Mesendoderm (in vitro differentiated cells): ENCODE data around the gene MMP28. TPM values are rescaled to one million over a fixed set of nuclear protein-coding genes. Genes with fewer than 3 reads are reported as not detected.

Experiments
- DNase-seq: peaks from one replicate; pipeline ENCODE4 v3.0.0; 2013
- H2AK5ac ChIP-seq: 2 replicates; pipeline ENCODE4 v1.6.1; 2013; ENCODE audit warnings: low read length, inconsistent platforms
- H2BK120ac ChIP-seq: 2 replicates; pipeline ENCODE4 v1.6.1; 2013; ENCODE audit warnings: low read depth, mild to moderate bottlenecking, low read length, moderate library complexity, mixed read lengths
- H2BK15ac ChIP-seq: replicated peaks from 2 replicates; pipeline ENCODE4 v1.6.1; 2013; ENCODE audit warnings: low read depth, mild to moderate bottlenecking, moderate library complexity
- H2BK5ac ChIP-seq: 2 replicates; pipeline ENCODE4 v1.6.1; 2013; ENCODE audit warnings: low read length, inconsistent platforms
- H3K18ac ChIP-seq: 2 replicates; pipeline ENCODE4 v1.6.1; 2013; ENCODE audit warnings: mild to moderate bottlenecking, low read length, mixed read lengths
- H3K23ac ChIP-seq: one replicate; pipeline ENCODE4 v1.6.1; 2013; ENCODE audit warnings: low read length
- H3K27ac ChIP-seq: 2 replicates; pipeline ENCODE4 v1.5.1; 2013; ENCODE audit warnings: low read depth, mild to moderate bottlenecking, inconsistent platforms, low read length, moderate library complexity
- H3K27me3 ChIP-seq: 2 replicates; pipeline ENCODE4 v1.6.1; 2013; ENCODE audit warnings: low read length, control low read depth, mild to moderate bottlenecking, inconsistent platforms; ENCODE audit not compliant: insufficient read depth, poor library complexity
- H3K36me3 ChIP-seq: 2 replicates; pipeline ENCODE4 v1.6.1; 2013; ENCODE audit warnings: low read length, inconsistent platforms; ENCODE audit not compliant: control insufficient read depth, insufficient read depth
- H3K4ac ChIP-seq: one replicate; pipeline ENCODE4 v1.6.1; 2013; ENCODE audit warnings: low read depth, mild to moderate bottlenecking, low read length, moderate library complexity
- H3K4me1 ChIP-seq: 2 replicates; pipeline ENCODE4 v1.6.1; 2013; ENCODE audit warnings: low read depth, low read length, inconsistent platforms; ENCODE audit not compliant: control insufficient read depth
- H3K4me2 ChIP-seq: 2 replicates; pipeline ENCODE4 v1.6.1; 2013; ENCODE audit warnings: low read length
- H3K4me3 ChIP-seq: 2 replicates; pipeline ENCODE4 v1.5.1; 2013; ENCODE audit warnings: mild to moderate bottlenecking, low read length
- H3K56ac ChIP-seq: one replicate; pipeline ENCODE4 v1.6.1; 2013; ENCODE audit warnings: low read length
- H3K79me1 ChIP-seq: 2 replicates; pipeline ENCODE4 v1.6.1; 2013; ENCODE audit warnings: low read length, inconsistent platforms
- H3K79me2 ChIP-seq: 2 replicates; pipeline ENCODE4 v1.6.1; 2013; ENCODE audit warnings: mild to moderate bottlenecking, low read length; ENCODE audit not compliant: control insufficient read depth, insufficient read depth
- H3K9ac ChIP-seq: 2 replicates; pipeline ENCODE4 v1.6.1; 2013; ENCODE audit warnings: low read length, inconsistent platforms
- H4K5ac ChIP-seq: one replicate; pipeline ENCODE4 v1.6.1; 2013; ENCODE audit warnings: low read length
- H4K8ac ChIP-seq: one replicate; pipeline ENCODE4 v1.6.1; 2013; ENCODE audit warnings: low read depth, mild to moderate bottlenecking, control low read depth, low read length, moderate library complexity
- WGBS: extraction: QIAGEN DNeasy Blood & Tissue Kit; methylation state at CpG from one replicate; pipeline ENCODE4 v1.1.7; 2013; ENCODE audit warnings: low lambda C conversion rate, missing lambda C conversion rate; ENCODE audit not compliant: insufficient coverage; ENCODE audit errors: extremely low coverage; 5-methylcytosine and 5-hydroxymethylcytosine counted together
- polyA plus RNA-seq, 2 experiments: library from polyadenylated mRNA; stranded (reverse); fragments of 200-250 nt; gene quantifications; one replicate each; pipeline ENCODE4 v1.2.3, GENCODE V29; 2013

Gene MMP28
- not detected for polyA plus RNA-seq (2013, experiment 1 of 2)
- not detected for polyA plus RNA-seq (2013, experiment 2 of 2)

GRCh38 chr17:35795007-35795870 is at the start of gene MMP28:
Gene MMP28, minus strand, starts transcription at chr17:35795641. Its CDS starts 264 bp downstream, at chr17:35795377.
- Histone ChIP-seq H3K27me3 (peaks cover 28% of the 10 kb centered on the region), H2BK120ac (no peak within 1 kb of the TSS), H3K4me1 (no peaks in the 10 kb centered on the region), H3K23ac (no peak within 1 kb of the TSS), H2BK5ac (no peak within 1 kb of the TSS), H3K18ac (no peak within 1 kb of the TSS), H3K27ac (no peak within 1 kb of the TSS), H3K79me1 (no peaks in the 10 kb centered on the region), H3K36me3 (no peaks in the 10 kb centered on the region), H3K4me2 (peak within 1 kb of the TSS; percentile 81), H4K8ac (no peak within 1 kb of the TSS), H3K4me3 (peak within 1 kb of the TSS; percentile 30), H4K5ac (no peak within 1 kb of the TSS), H2BK15ac (no peak within 1 kb of the TSS), H3K9ac (peak within 1 kb of the TSS; percentile 40), H2AK5ac (no peak within 1 kb of the TSS), H3K4ac (no peak within 1 kb of the TSS), H3K56ac (peak within 1 kb of the TSS; percentile 51), H3K79me2 (no peaks in the 10 kb centered on the region)
- no peak for DNase-seq
- WGBS = no CpG with 5 or more reads among the region's 89 CpGs

GRCh38 chr17:35844547-35844946 is 49.1 kb upstream of the MMP28 start:
- no peak overlapping the region for H3K23ac ChIP-seq
- no peak overlapping the region for H2BK5ac ChIP-seq
- H3K36me3 ChIP-seq = peaks cover 11% of the 10 kb centered on the region
- no peaks in the 10 kb centered on the region for H3K79me2 ChIP-seq
- H3K4me2 ChIP-seq = no peak overlapping the region
- no peak overlapping the region for H2BK15ac ChIP-seq
- H3K4ac ChIP-seq = no peak overlapping the region
- no peak overlapping the region for H3K9ac ChIP-seq
- no peaks in the 10 kb centered on the region for H3K79me1 ChIP-seq
- H2BK120ac ChIP-seq = no peak overlapping the region
- no peak overlapping the region for H4K8ac ChIP-seq
- H2AK5ac ChIP-seq = no peak overlapping the region
- WGBS = 100% methylated on average over 4 of the region's 19 CpGs
- H3K27ac ChIP-seq = no peak overlapping the region
- no peak overlapping the region for H3K18ac ChIP-seq
- H3K56ac ChIP-seq = no peak overlapping the region
- H3K4me3 ChIP-seq = no peak overlapping the region
- H3K4me1 ChIP-seq = no peaks in the 10 kb centered on the region
- DNase-seq = no peak
- H4K5ac ChIP-seq = no peak overlapping the region
- no peaks in the 10 kb centered on the region for H3K27me3 ChIP-seq

GRCh38 chr17:35843698-35844097 is 48.3 kb upstream of the MMP28 start:
- Histone ChIP-seq H3K18ac (no peak overlapping the region), H3K4me2 (no peak overlapping the region), H2AK5ac (no peak overlapping the region), H3K4me1 (no peaks in the 10 kb centered on the region), H2BK5ac (no peak overlapping the region), H4K8ac (no peak overlapping the region), H3K79me2 (no peaks in the 10 kb centered on the region), H3K27ac (no peak overlapping the region), H3K9ac (no peak overlapping the region), H2BK15ac (no peak overlapping the region), H3K36me3 (peaks cover 11% of the 10 kb centered on the region), H3K27me3 (no peaks in the 10 kb centered on the region), H4K5ac (no peak overlapping the region), H2BK120ac (no peak overlapping the region), H3K4ac (no peak overlapping the region), H3K56ac (no peak overlapping the region), H3K23ac (no peak overlapping the region), H3K79me1 (no peaks in the 10 kb centered on the region), H3K4me3 (no peak overlapping the region)
- WGBS = no CpG with 5 or more reads among the region's 2 CpGs
- no peak for DNase-seq

GRCh38 chr17:35842239-35842638 is 46.8 kb upstream of the MMP28 start:
- H3K4me2 ChIP-seq = no peak overlapping the region
- H3K4me1 ChIP-seq = no peaks in the 10 kb centered on the region
- no peak overlapping the region for H3K18ac ChIP-seq
- no CpG with 5 or more reads among the region's 5 CpGs for WGBS
- H3K4ac ChIP-seq = no peak overlapping the region
- no peak overlapping the region for H2AK5ac ChIP-seq
- no peak overlapping the region for H2BK120ac ChIP-seq
- no peak overlapping the region for H3K9ac ChIP-seq
- no peak overlapping the region for H3K23ac ChIP-seq
- H3K56ac ChIP-seq = no peak overlapping the region
- H4K5ac ChIP-seq = no peak overlapping the region
- no peak overlapping the region for H2BK5ac ChIP-seq
- no peak overlapping the region for H3K27ac ChIP-seq
- no peak for DNase-seq
- peaks cover 9% of the 10 kb centered on the region for H3K36me3 ChIP-seq
- H4K8ac ChIP-seq = no peak overlapping the region
- H3K4me3 ChIP-seq = no peak overlapping the region
- no peak overlapping the region for H2BK15ac ChIP-seq
- H3K79me1 ChIP-seq = no peaks in the 10 kb centered on the region
- no peaks in the 10 kb centered on the region for H3K27me3 ChIP-seq
- H3K79me2 ChIP-seq = no peaks in the 10 kb centered on the region

- no peak overlapping the region for H2BK5ac ChIP-seq
- H2AK5ac ChIP-seq = no peak overlapping the region
- H4K5ac ChIP-seq = no peak overlapping the region
- WGBS = no CpG with 5 or more reads among the region's 4 CpGs
- H3K4ac ChIP-seq = no peak overlapping the region
- H3K27ac ChIP-seq = no peak overlapping the region
- no peak overlapping the region for H2BK120ac ChIP-seq
- H4K8ac ChIP-seq = no peak overlapping the region
- H3K23ac ChIP-seq = no peak overlapping the region
- no peak overlapping the region for H3K56ac ChIP-seq
- no peaks in the 10 kb centered on the region for H3K27me3 ChIP-seq
- H3K79me1 ChIP-seq = no peaks in the 10 kb centered on the region
- H3K79me2 ChIP-seq = no peaks in the 10 kb centered on the region
- peaks cover 9% of the 10 kb centered on the region for H3K36me3 ChIP-seq
- no peak overlapping the region for H3K4me2 ChIP-seq
- H3K4me3 ChIP-seq = no peak overlapping the region
- DNase-seq = no peak
- no peak overlapping the region for H2BK15ac ChIP-seq
- no peak overlapping the region for H3K18ac ChIP-seq
- H3K9ac ChIP-seq = no peak overlapping the region
- no peaks in the 10 kb centered on the region for H3K4me1 ChIP-seq
Observed at GRCh38 chr17:35841505-35841904, 46.1 kb upstream of the MMP28 start.
